HG02610 (cell line): ENCODE measurements around the gene SALL4.
"Not testable (repeated sequence)": the region's sequence is repeated elsewhere in the genome, so short reads cannot be mapped to it uniquely, and the experiment has no call there.

Experiments
- ATAC-seq: cut with Tn5 transposase; IDR thresholded peaks from one replicate; pipeline ENCODE4 v1.9.1; 2021; ENCODE audit warnings: mild to moderate bottlenecking, moderate library complexity; ENCODE audit not compliant: unreplicated experiment

SALL4 gene

DNA sequence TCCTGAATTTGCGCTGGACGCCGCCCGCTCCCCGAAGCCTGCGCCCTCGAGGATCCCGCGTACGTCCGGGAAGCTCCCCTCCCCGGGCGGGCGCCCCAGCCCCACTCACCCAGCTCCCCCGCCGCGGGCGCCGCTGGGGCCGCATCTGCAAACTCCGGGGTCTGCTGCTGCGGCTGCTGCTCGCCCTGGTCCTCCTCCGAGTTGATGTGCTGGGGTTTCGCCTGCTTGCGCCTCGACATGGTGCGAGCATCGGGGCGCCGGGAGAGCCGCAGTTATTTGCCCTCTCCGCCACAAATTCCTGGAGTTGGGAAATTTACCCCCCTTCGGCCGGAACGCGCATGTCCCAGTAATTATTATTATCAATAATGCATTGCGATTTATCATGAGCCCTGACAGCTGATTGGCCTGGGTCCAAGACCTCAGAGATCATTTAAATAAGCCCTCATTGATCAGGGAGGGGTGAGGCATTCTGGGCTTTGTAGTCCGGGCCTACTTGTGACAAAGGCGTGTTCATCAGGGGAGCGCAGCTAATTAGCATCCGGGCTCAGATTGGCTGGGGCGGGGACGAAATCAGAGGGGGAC, at the start of gene SALL4:
Gene SALL4, minus strand, starts transcription at position 352 of the 582 bp plus-strand sequence. Its CDS starts 113 bp downstream, at position 239.
- no peak for ATAC-seq

DNA sequence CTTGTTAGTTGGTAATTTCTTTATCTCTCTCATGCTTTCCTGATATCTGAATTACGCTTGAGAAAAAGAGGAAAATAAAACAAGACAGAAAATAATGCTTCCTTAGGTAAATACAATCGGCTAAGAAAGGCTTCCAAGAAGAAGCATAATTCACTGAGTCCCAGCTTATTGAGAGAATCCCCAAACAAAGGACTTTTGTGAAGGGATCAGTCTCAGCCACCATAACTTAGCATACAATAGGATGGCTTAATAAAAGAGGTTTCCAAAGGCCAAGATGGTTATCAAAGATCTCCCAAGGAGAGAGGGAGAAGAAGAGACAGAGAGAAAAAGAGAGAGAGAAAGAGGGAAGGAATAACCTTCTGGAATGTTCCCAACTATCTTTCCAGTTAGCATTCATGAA, 46.0 kb upstream of the SALL4 start:
- no peak for ATAC-seq

DNA sequence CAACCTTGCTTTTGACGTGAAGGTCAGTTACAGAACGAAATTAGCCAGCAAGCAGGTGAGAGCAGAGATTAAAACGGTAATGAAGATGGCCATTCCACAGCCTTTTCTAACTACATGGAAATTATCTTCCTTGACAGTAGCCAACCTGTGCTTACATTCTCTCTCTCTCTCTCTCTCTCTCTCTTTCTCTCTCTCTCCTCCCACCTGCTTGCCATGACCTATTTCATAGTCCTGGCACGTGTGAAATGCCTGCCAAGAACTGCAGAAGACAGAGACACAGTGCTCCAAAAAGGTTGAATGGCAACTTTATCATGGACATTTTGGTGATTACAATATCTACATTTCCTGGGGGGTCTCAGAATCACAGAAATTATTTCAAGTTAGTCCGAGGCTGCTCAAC, 38.5 kb upstream of the SALL4 start:
- no peak for ATAC-seq

DNA sequence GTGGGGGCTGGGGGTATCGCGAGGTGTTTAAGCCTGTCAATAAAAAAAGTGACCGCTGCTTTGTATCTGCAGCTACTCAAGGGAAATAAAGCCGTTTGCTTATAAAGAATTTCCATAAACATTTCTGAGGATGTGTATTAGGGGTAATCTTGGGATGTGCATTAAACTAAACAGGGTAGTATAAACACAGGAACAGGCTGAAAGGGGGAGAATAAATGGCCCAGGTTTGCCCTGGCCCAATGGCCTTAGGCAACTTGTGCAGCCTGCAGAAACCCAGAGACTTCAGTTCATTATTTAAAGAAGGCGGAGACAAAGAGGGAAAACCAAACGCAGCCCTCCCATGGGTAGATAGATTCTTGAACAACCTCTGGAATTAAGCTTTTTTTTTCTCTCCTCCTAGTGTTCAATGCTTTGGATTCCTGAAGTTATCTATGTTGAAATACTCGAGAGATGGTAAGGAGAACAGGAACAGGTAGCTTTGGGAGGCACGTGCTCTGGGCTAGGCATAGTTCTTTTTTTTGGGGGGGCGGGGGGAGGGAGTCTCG, 35.6 kb upstream of the SALL4 start:
- ATAC-seq = no peak

DNA sequence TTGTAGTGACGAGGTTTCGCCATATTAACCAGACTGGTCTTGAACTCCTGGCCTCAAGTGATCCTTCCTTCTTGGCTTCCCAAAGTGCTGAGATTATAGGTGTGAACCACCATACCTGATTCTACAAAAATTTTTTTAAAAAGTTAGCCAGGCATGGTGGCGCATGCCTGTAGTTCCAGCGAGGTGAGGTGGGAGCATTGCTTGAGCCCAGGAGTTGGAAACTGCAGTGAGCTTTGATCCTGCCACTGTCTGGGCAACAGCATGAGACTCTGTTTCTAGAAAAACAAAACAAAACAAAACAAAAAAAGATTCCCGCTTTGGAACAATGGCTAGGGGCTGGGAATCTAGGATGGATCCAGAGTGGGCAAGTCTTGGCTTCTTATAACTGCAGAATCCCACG, 35.1 kb upstream of the SALL4 start:
- ATAC-seq = no peak

DNA sequence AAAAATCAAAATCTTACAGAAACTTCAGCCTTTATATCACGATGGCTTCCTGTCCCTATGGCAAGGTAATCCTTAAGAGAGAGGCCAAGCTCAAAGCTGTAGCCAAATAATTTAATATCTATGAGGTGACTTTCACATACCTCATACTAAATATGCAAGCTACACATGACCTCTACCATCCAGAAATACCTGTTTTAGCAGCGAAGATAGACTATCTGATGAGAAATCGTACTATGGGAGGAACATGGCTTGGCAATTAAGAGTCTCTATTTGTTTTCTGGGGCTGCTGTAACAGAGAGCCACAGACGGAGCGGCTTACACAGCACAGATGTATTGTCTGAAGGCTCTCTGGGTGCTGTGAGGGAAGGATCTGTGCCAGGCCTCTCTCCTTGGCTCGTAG, 31.0 kb upstream of the SALL4 start:
- ATAC-seq = no peak

DNA sequence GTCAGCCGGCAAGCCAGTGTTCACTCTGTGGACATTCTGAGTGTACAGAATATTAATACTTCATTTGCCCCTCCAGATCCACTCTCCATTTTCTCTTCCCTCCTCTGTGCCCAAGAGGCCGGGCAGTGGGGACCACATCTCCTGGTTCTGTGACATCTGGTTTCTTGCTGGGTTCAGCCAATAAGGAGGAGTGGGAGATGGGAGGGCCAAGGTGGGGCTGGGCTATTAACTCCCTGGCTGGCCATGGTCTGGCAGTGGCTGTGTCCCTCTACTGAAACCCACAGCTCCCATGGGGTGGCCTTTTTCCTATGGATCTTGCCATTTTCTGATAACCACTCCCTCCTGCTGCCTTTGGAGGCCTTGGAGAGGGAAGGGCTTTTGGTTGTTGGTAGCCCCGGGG, 30.0 kb upstream of the SALL4 start:
- ATAC-seq = no peak

DNA sequence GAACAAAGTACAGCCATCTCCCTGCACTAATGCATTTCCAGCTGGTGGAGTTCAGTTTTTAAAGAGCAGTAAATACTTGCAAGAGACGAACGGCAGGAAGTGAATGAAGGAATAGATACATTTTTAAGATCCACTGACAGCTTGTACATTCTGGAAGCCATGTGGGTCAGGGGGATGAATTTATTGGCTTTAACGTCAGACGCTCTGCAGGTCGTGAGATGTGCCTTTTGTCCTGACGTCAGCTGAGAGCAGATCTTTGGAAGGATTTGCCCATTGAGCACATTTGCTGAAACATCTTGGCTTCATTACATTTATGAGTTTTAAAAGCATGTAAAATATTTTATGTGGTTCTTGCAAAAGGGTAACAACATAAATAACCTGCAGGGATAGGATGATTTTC, 29.5 kb upstream of the SALL4 start:
- ATAC-seq = no peak

DNA sequence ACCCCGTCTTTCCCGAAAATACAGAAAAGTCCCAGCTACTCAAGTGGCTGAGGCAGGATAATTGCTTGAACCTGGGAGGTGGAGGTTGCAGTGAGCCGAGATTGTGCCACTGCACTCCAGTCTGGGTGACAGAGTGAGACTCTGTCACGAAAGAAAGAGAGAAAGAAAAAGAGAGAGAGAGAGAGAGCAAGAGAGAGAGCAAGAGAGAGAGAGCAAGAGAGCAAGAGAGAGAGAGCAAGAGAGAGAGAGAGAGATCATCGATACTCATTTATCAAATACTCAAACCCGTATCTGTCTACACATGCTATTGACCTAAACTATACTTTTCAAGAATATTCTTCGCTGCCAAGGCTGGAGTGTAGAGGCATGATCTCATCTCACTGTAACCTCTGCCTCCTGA, 28.2 kb upstream of the SALL4 start:
- ATAC-seq = no peak

DNA sequence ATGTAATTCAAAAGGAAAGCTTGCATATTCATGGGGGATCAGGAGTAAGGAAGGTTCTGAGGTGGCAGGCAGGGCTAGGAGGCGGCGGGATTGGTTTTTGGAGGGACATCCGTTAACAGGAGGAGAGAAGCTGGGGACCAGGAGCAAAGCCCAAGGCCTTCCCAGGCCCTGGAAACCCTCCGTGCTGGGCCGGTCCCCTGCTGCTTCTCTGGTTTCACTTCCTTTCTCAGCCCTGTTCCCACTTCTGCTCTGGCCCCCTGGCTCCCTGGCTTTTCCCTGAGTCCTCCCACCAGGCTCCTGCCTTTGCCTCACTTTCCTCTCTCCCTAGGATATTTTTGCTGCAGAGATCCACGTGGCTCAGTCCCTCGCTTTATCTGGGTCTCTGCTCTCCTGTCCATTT, 26.4 kb upstream of the SALL4 start:
- ATAC-seq = no peak

DNA sequence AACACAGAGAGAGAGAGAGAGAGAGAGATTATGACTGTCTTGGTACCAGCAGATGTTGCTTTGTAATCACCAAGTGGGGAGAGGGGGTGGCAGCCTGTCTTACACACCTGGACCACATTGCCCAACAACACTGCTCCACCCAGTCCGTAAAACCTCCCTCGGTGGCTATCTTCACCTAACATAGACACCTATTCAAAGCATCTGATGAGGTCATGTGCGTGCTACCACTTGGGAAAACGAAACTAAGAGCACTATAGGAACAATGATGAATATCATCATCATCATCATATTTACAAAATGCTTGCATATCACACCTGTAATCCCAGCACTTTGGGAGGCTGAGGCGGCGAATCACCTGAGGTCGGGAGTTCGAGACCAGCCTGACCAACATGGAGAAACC, 24.1 kb upstream of the SALL4 start:
- ATAC-seq = no peak

DNA sequence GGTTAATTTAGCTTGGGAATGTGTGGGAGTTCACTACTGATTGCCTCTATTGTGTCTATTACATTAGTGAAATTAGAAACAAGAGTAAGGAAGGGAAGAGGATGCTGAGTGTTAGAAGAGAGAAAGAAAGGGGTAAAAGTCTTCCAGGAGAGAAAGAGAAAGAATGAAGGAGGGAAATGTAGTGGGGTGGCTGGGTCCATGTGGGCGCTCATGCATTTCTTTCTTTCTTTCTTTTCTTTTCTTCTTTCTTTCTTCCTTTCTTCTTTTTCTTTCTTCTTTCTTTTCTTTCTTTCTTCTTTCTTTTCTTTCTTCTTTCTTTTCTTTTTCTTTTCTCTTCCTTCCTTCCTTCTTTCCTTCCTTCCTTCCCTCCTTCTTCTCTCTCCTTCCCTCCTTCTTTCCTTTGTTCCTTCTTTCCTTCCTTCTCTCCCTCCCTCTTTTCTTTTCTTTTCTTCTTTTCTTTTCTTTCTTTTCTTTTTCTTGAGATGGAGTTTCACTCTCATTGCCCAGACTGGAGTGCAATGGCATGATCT, 16.2 kb upstream of the SALL4 start:
- no peak for ATAC-seq

DNA sequence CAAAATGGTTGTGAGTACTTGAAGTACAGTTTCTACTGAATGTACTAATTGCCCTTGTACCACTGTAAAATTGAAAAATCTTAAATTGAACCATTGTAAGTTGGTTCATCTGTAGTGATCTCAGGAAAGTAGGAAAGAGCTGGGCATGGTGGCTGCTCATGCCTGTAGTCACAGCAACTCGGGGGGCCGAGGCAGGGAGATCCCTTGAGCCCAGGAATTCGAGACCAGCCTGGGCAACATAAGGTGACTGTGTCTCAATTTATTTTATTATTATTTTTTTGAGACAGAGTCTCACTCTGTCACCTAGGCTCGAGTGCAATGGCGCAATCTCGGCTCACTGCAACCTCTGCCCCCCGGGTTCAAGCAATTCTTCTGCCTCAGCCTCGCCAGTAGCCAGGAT, 14.5 kb upstream of the SALL4 start:
- not testable (repeated sequence) for ATAC-seq

DNA sequence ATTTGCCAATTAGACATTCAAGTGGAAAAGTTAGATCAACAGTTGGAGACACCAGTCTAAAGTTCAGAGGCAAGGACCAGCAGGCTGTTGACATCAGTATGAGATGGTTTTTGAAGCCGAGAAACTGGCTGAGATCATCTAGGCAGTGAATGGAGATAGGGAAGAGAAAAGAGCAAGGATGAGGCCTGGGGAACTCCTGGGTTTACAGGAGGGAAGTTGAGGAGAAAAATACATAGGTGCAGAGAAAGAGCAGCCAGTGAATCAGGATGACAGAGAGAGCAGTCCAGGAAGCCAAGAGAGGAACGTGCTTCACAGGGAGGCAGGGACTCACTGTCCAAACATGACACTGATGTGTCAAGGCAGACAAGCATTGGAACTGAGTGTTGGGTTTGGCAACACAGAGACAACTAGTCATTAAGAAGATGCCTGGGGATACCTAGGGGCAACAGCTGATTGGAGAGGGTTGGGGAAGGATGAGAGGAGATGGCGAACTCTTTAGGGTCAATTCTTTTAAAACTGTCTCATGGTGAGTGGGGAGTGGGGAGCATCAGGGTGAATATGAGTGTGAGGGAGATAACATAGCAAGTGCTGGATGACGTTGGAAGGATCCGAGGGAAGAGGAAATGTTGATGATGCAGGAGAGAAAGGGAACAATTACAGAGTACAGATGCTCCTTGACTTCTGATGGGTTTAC, 13.2 kb upstream of the SALL4 start:
- ATAC-seq = no peak

DNA sequence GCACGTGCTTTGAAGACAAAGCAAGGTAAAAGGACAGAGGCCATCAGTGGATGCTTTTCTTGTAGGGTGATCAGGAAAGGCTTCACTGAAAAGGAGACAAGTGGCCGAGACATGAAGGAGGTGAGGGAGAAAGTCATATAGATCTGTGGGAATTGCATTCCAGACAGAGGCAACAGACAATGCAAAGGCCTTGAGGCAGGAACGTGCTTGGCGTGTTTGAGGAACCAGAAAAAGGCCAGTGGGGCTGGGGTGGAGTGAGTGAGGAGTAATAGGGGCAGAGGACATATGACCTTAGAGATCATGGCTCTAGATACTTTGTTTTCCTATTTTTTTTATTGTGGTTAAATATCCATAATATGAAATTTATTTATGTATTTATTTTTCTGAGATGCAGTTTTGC, 10.5 kb upstream of the SALL4 start:
- ATAC-seq = no peak

DNA sequence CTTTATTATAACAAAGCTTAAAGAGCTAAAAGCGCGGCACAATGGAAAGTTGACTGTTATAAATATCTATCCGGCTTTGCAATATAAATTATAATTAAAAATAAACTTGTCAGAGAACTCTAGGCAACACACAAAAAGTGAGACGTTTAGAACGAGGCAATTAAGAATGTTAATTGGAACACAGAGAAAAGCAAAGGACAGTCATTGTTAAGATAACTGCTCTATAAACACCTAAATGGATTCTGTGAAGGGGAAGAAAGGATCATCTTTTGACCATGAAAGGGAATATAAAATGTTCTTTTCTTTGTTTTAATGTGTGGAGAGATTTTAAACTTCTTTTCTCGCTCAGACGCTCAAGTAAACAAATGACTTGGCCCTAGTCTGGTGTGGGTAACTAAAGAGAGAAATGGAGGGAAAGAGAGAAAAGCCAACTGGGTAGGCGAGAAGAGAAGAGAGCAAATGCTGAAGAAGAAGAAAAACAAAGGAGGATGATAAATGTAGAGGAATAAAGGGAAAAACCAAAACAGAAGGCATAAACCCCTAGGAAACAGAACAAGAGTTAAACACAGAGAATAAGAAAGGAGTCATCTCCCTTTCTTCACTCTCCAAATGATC, 9.3 kb upstream of the SALL4 start:
- ATAC-seq = no peak

DNA sequence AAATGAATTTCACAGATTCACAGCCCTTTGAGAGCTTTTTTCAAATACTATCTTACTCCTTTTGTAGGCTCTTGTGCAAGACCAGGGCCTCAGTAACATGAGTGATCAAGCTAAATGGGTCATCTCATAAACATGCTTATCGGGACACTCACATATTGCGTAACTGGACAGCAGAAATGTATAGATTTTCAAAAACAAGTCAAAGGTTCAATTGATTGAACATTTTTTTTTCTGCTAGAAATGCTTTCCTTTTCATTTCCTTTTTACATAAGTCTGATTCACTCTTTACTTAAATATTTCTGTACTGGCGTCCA, 8.7 kb upstream of the SALL4 start:
- ATAC-seq = no peak

DNA sequence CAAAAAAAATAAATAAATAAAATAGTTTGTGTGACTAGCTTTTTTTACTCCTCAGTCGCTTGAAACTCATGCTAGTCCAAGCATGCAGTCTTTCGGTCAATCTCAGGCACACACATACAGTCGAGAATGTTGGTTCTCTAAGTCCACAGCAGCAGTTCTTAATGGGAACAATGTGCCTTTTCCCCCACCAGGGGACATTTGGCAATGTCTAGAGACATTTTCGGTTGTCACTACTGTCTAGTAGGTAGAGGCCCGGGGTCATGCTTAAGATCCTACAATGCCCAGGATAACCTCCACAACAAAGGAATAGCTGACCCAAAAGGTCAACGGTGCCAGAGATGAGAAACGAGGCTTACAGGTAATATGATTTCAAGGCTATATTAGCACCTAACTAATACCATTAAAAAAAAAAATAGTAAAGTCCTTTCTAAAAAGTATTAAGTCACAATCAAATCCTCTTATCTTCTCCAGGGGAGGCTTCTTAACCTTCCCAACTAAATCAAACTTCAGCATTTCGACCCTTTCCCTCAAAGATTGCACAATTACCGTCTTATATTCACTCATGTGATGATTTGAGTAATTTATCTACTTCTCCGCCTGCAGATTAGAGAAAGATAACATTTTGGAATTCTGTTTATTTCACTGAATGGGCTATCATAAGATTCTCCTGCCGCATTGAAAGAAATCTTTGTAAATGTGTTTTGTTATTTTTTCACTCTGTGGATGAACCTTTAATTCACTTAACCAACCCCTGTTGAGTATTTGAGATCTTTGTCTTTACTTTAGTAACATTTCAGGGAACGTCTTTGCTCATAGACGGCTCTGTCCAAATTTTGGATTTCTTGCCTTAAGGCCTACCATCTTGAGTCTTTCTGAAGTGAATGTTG, 8.1 kb upstream of the SALL4 start:
- ATAC-seq = no peak

DNA sequence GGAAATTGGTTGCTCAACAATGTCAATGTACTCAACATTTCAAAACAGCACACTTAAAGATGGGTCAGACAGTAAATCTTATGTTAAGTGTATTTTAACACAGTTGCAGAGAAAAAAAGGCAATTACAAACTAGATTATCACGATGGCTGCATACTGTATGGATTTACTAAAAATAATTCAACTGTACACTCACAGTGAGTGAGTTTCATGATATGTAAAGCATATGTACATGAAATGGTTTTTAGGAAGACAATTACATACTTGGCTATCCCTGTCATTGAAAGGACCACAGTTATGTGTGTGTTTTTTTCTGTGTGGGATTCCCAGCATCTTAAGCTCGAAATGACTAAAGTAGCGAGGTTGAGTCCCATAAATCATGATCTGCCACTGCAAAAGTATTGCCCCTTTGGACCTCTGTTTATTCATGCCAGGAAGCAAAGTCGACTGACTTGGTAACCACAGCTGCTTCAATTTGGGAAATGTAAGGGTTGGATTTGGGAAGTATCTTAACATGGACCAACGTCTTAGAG, 5.5 kb upstream of the SALL4 start:
- ATAC-seq = no peak

DNA sequence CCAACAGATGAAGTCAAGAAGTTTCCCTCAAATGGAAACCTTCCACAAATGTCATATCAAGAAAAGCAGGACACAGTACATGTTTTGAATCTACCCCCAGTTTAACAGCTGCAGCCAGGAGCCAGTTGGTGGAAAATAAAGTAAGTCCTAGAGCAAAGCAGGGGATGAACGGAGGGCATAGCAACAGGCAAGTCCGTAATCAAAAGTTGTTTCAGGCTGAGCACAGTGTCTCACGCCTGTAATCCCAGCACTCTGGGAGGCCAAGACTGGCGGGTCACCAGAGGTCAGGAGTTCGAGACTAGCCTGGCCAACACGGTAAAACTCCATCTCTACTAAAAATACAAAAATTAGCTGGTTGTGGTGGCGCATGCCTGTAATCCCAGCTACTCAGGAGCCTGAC, 2.4 kb upstream of the SALL4 start:
- ATAC-seq = no peak
